Measurements from ENCODE around the gene ZGPAT.
"Not testable (repeated sequence)": the region's sequence is repeated elsewhere in the genome, so short reads cannot be mapped to it uniquely, and the experiment has no call there.

The ZGPAT gene

GRCh38 chr20:63767886-63768285 is 60.0 kb downstream of the ZGPAT start:
- DNase-seq = no peak

GRCh38 chr20:63768591-63769515 is 61.0 kb downstream of the ZGPAT start:
- DNase-seq = no peak

- no peak for DNase-seq
Observed at GRCh38 chr20:63769891-63770474, 62.1 kb downstream of the ZGPAT start.

GRCh38 chr20:63771046-63771707 is 63.3 kb downstream of the ZGPAT start:
- no peak for DNase-seq

- DNase-seq = no peak
Observed at GRCh38 chr20:63772781-63773518, 65.1 kb downstream of the ZGPAT start.

- no peak for DNase-seq
Observed at GRCh38 chr20:63773571-63774241, 65.9 kb downstream of the ZGPAT start.

- no peak for DNase-seq
Observed at GRCh38 chr20:63774306-63774705, 66.5 kb downstream of the ZGPAT start.

- DNase-seq = no peak
Observed at GRCh38 chr20:63775096-63775978, 67.5 kb downstream of the ZGPAT start.

GRCh38 chr20:63776875-63777274 is 69.0 kb downstream of the ZGPAT start:
- DNase-seq = not testable (repeated sequence)

- no peak for DNase-seq
Observed at GRCh38 chr20:63777614-63778013, 69.8 kb downstream of the ZGPAT start.

GRCh38 chr20:63778034-63778752 is 70.4 kb downstream of the ZGPAT start:
- DNase-seq = no peak

GRCh38 chr20:63778857-63779256 is 71.0 kb downstream of the ZGPAT start:
- no peak for DNase-seq

GRCh38 chr20:63781181-63781580 is 73.3 kb downstream of the ZGPAT start:
- no peak for DNase-seq

GRCh38 chr20:63782051-63782471 is 74.2 kb downstream of the ZGPAT start:
- no peak for DNase-seq

- DNase-seq = no peak
Observed at GRCh38 chr20:63782521-63782971, 74.7 kb downstream of the ZGPAT start.

GRCh38 chr20:63783970-63784369 is 76.1 kb downstream of the ZGPAT start:
- no peak for DNase-seq

GRCh38 chr20:63785691-63786131 is 77.9 kb downstream of the ZGPAT start:
- no peak for DNase-seq
